ENCODE data around the gene PSD4.

The PSD4 gene

GRCh38 chr2:113175736-113176695 lies 2.2 kb downstream of the PSD4 start:
- Mint-ChIP-seq H3K27me3 (ENCODE audit: low read depth) (peaks cover 8% of the 10 kb centered on the region), H3K4me3 (no peak overlapping the region), H3K9me3 (no peaks in the 10 kb centered on the region), H3K27ac (peak overlapping the region in 1 of 3 experiments; percentile 63), H3K36me3 (ENCODE audit: low read depth) (no peaks in the 10 kb centered on the region), H3K4me1 (peaks cover 5% of the 10 kb centered on the region)
- TF ChIP-seq CTCF (IDR thresholded peaks at IDR 0.05; ENCODE audit: unreplicated experiment in 3 of 3) = no peak

GRCh38 chr2:113176696-113177355 lies 3.1 kb downstream of the PSD4 start:
- Mint-ChIP-seq H3K27me3 (ENCODE audit: low read depth) (peaks cover 8% of the 10 kb centered on the region), H3K9me3 (no peaks in the 10 kb centered on the region), H3K27ac (peak overlapping the region in 1 of 3 experiments; percentile 63), H3K36me3 (ENCODE audit: low read depth) (no peaks in the 10 kb centered on the region), H3K4me3 (no peak overlapping the region), H3K4me1 (peaks cover 5% of the 10 kb centered on the region)
- TF ChIP-seq CTCF (IDR thresholded peaks at IDR 0.05; ENCODE audit: unreplicated experiment in 3 of 3) = no peak

- no peak for TF ChIP-seq CTCF (IDR thresholded peaks at IDR 0.05; ENCODE audit: unreplicated experiment in 3 of 3)
- no peak overlapping the region for H3K27ac Mint-ChIP-seq
- H3K4me3 Mint-ChIP-seq = no peak overlapping the region
- H3K9me3 Mint-ChIP-seq = no peaks in the 10 kb centered on the region
- peaks cover 6% of the 10 kb centered on the region for H3K27me3 Mint-ChIP-seq (ENCODE audit: low read depth)
- H3K4me1 Mint-ChIP-seq = peaks cover 5% of the 10 kb centered on the region
- H3K36me3 Mint-ChIP-seq (ENCODE audit: low read depth) = no peaks in the 10 kb centered on the region
Observed at GRCh38 chr2:113178069-113178746, 4.4 kb downstream of the PSD4 start.

- Mint-ChIP-seq H3K36me3 (ENCODE audit: low read depth) (no peaks in the 10 kb centered on the region), H3K4me3 (no peak overlapping the region), H3K9me3 (no peaks in the 10 kb centered on the region), H3K4me1 (peaks cover 5% of the 10 kb centered on the region), H3K27ac (no peak overlapping the region), H3K27me3 (ENCODE audit: low read depth) (peaks cover 4% of the 10 kb centered on the region)
- no peak for TF ChIP-seq CTCF (IDR thresholded peaks at IDR 0.05; ENCODE audit: unreplicated experiment in 3 of 3)
Observed at GRCh38 chr2:113178891-113179290, 5.1 kb downstream of the PSD4 start.

GRCh38 chr2:113179446-113180045 lies 5.8 kb downstream of the PSD4 start:
- Mint-ChIP-seq H3K4me1 (peaks cover 5% of the 10 kb centered on the region), H3K9me3 (no peaks in the 10 kb centered on the region), H3K4me3 (no peak overlapping the region), H3K27ac (no peak overlapping the region), H3K27me3 (ENCODE audit: low read depth) (peaks cover 4% of the 10 kb centered on the region), H3K36me3 (ENCODE audit: low read depth) (no peaks in the 10 kb centered on the region)
- TF ChIP-seq CTCF (IDR thresholded peaks at IDR 0.05; ENCODE audit: unreplicated experiment in 3 of 3) = no peak

Measured in nephron (organoid).